GM19438 (cell line): ENCODE measurements around the gene RFC2.
"Not testable (repeated sequence)": the region's sequence is repeated elsewhere in the genome, so short reads cannot be mapped to it uniquely, and the experiment has no call there.

Experiments used
- ATAC-seq: cut with Tn5 transposase; IDR thresholded peaks from one replicate; pipeline ENCODE4 v1.9.1; 2021; ENCODE audit warnings: low read depth; ENCODE audit not compliant: unreplicated experiment

The RFC2 gene

GRCh38 chr7:74195139-74195860, 58.9 kb downstream of the RFC2 start:
- ATAC-seq: not testable (repeated sequence)

DNA sequence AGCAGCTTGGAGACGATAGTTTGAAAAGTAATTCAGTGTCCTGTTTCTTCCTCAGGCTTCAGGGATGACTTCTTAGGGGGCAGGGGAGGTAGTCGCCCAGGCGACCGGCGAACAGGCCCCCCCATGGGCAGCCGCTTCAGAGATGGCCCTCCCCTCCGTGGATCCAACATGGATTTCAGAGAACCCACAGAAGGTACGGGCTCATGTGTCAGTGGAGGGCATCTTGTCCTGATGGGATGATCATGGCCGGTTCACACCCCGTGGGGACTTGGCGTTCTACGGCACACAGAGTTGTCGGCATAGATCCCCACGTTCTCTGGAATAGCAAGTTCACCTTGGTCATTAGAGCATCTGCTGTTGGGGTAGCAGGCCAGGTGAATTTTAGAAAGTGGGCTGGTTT, 59.5 kb downstream of the RFC2 start:
- no peak for ATAC-seq

DNA sequence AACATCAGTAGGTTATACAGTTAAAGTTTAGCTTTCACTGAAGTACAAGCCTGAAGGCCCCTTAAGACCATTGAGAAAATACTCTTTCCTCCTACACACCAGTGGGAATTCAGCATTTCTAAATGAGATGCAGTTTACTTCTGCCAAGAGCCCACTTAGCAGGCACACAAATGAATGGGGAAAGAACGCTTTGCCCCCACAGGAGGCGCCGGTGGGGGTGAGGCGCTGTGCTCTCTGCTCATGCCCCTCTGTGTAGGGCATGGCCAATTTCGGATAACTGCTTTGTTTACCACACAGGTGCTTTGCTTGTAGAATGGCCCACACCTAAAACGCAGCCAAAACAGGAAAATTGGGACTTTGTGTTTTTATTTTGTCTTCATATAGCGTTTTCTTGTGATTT, 60.3 kb downstream of the RFC2 start:
- ATAC-seq: no peak

DNA sequence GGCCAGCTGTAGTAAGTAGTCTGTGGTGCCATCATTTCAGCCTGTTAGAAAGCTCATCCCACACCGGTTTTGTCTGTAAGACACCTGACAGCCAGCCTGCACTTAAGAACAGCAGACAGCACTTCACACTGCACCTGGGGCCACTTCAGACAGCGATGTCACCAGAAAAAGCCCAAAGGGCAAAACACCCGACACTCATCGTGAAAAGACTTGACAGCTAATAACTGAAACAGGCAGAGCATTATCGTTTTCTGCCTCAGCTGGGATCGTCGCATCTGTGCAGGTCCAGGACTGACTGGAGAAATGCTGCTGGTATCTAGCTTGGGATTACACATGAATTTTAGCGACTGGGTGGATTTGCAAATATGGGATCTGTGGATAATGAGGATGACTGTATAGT, 61.1 kb downstream of the RFC2 start:
- ATAC-seq: no peak

DNA sequence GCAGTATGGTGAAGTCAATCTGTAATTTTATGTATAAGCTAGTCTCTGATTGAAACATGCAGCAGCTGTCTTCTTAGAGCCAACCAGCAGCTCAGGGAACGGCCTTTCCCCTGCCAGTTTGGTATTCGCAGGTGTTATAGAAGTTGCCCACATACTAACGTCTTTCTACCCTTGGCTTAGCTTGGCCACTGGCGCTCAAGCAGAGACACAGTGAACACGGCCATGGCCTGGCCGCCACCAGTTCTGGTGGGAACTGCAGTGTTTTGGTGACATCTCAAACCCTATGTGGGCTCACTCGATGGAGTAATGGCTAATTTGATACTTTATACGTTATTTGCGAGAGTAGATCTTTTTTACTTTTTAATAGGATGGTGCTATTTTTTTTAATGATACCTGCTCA, 63.0 kb downstream of the RFC2 start:
- ATAC-seq: no peak

GRCh38 chr7:74190259-74190658, 63.9 kb downstream of the RFC2 start:
- no peak for ATAC-seq

DNA sequence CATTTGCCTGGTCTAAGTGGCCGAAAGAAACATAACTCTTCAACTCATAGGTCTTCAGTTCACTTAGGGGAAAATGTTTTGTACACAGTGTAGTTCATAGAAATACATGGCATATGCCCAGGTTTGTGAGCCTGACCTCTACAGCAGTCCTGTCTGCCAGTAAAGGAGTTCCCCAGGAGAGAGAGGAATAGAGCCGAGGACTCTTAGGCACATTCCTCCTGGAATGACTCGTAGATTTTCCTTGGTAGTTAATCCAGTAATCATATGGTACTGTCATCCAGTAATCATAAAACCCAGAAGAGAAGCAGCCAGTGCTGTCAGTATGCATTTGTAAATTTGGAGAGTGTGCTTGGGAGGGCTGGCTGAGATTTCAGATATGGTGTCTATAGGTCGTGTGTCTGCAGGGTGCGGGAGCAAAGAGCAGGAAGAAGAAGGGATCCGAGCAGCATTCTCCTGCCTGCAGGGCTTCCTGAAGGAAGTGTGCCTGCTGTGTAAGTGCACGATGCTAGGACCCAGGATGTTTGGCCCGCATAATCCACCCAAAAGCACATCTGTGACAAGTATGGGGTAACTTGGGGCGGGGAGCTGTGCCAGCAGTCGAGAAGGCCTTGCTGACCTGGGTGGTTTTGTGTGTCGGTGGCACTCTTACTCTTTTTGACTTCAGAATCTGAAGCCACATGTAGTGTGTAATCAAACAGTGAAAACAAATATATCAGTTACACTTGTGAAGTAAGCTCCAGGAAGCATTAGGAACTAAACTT, 66.1 kb downstream of the RFC2 start:
- no peak for ATAC-seq

DNA sequence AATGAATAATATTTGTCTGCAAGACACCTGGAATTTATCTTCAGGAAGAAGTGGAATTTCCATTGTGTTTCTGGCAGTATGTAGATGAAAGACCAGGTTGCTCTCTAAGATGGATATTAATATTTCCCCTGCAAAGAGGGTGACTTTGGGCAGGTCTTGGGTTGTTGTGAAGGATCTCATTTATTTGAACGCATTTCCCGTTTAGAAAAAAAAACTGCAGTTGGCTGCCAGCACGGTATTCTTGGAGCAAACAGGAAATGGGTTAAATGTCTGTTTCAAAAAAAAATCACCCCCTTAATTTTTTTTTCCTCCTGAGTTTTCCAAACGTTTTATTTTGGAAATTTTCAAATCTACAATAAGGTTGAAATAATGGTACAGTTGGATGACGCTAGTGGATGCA, 68.6 kb downstream of the RFC2 start:
- ATAC-seq: no peak

DNA sequence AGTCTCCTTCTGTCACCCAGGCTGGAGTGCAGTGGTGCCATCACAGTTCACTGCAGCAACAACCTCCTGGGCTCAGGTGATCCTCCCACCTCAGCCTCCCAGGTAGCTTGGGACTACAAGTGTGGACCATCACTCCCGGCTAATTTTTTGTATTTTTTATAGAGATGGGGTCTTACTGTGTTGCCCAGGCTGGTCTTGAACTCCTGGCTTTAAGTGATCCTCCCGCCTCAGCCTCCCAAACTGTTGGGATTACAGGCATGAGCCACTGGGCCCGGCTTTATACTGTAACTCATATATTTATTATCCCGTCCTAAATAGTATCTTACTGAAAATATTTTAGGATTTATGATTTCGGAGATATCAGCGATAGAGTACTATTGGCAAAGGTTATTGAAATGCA, 69.2 kb downstream of the RFC2 start:
- no peak for ATAC-seq

DNA sequence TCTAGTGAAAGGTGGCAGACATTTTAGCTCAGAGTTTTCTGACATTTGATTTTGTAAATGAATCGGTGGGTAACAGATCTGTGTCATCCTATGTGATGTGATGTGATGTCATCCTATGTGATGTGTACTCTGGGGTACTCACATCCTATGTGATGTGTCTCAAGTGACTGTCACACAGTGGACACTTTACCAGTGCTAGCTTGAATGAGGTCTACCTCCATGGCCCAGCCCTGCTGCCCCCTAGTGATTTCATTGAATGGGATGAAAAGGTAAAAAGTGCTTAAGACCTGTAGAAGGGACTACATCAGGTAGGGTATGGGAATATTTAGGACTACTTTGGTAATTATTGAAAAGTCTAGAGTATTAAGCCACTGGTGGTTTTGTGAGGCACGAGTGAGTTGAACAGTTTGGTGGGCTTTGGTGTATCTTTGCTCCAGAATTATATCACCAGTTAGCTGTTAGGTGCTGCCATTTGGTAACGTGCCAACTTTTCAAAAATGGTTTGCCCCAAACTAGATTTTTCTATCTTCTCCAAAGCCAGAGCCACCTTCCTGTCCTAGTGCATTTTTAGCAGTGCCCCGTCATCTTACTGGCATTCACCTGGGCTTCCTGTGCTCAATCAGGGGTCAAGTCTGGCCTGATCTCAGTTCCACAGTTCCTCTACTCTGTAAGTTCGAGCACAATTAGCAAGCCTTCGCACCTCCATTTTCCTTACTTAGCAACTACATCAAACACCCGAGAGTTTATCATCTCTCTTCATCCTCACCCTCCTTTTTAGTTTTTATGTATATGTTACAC, 70.3 kb downstream of the RFC2 start:
- ATAC-seq: no peak

DNA sequence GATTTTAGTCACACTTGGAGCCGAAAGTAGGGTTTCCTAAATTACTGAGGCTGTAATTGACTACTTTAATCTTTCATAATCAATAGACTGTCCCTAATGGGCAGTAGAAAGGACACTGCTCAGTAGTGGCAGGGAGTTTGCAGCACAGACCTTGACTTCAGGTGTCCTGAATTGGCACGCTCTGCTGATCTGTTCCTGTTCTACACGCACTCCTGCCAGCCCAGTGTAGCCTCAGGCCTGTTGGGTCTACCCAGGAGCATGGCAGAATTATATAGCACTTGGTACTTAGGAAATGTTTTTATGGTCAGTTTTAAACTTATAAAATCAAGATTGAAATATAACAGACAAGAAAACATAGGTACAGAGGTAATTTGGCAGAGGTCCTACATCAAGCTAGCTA, 71.1 kb downstream of the RFC2 start:
- no peak for ATAC-seq

DNA sequence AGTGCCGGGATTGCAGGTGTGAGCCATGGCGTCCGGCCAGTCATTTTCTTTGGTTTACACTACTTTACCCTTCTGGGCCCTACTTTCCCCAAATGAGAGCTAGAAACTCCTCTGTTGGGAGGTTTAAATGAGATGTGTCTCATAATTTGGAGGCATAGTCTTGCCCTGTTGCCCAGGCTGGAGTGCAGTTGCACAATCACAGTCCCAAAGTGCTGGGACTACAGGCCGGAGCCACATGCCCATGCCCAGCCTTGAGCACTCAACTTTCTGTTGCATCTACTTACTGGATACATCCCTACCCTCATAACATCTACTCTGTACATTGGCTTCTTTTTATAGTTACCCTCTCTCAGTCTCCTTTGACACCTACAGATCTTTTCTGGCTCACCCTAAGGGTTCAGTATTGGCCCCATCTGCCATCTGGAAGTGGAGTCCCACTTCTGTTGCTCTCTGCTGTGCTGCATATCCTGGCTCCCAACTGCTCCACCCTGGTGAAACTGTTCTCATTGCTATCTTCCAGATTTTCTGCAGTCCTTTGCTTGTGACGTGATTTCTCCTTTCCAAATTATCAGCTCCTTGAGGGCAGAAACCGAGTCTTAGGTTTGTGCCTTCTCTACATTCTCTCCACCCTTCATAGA, 71.6 kb downstream of the RFC2 start:
- ATAC-seq: no peak

GRCh38 chr7:74181821-74182220, 72.4 kb downstream of the RFC2 start:
- ATAC-seq: no peak
